ENCODE data around the gene GFER. TPM values are rescaled to one million over a fixed set of nuclear protein-coding genes. Genes with fewer than 3 reads are reported as not detected.

GFER gene
- total and polyA plus RNA-seq, 9 of the 15 experiments (the other 6 are each of a cell fraction or from before 2014, with no cell fraction given): 4.3 to 53.7 (median 19.8) TPM

GRCh38 chr16:1964506-1965395 is 19.2 kb upstream of the GFER start, which contains the start of gene RPS2 (continued):
- TF ChIP-seq RBBP5 (IDR thresholded peaks at IDR 0.05; ENCODE audit: borderline replicate concordance, insufficient read depth, low read length, poor library complexity, severe bottlenecking) (peak; percentile 99), ZNF398 (CRISPR knock-in tag; IDR thresholded peaks at IDR 0.05) (no peak), KDM4B (IDR thresholded peaks at IDR 0.05; ENCODE audit: borderline replicate concordance in 2 of 2, low read depth in 1 of 2) (0 out of 4 replicates have a peak, but pooled peaks of 1 of the 2 experiments have one; percentile 41), ZSCAN32 (CRISPR knock-in tag; IDR thresholded peaks at IDR 0.05) (0 out of 2 replicates have a peak, but pooled peaks have one; percentile 10), TRIM28 (IDR thresholded peaks at IDR 0.05) (no peak), ZBED1 (IDR thresholded peaks at IDR 0.05) (0 out of 2 replicates have a peak, but pooled peaks have one; percentile 35), ZBTB40 (IDR thresholded peaks at IDR 0.05) (0 out of 2 replicates have a peak, but pooled peaks have one; percentile 11), ZBTB40 (CRISPR knock-in tag; IDR thresholded peaks at IDR 0.05) (no peak), CTCF (IDR thresholded peaks at IDR 0.05 in 2 of 3, conservative IDR thresholded peaks at IDR 0.05 in 1 of 3; ENCODE audit: insufficient read depth in 2 of 3, low read depth in 1 of 3, low read length in 3 of 3) (no peak), MAFG (tag; conservative IDR thresholded peaks at IDR 0.05) (no peak), NRF1 (conservative IDR thresholded peaks at IDR 0.05 in 1 of 2, IDR thresholded peaks at IDR 0.05 in 1 of 2) (peak; percentile 46 to 49; a peak in 3 of 4 replicates), ZEB2 (IDR thresholded peaks at IDR 0.05) (no peak), KLF6 (CRISPR knock-in tag; IDR thresholded peaks at IDR 0.05; ENCODE audit: borderline replicate concordance) (peak; percentile 36; the same call in 1 of the 2 replicates), ZNF561 (CRISPR knock-in tag; conservative IDR thresholded peaks at IDR 0.05) (no peak; the same call in 1 of the 2 replicates)
